GM12864 (cell line): ENCODE results near the gene TBCB.

Experiments used
- DNase-seq: peaks from one replicate; pipeline ENCODE4 v3.0.0-alpha.2; 2011; ENCODE audit warnings: low read depth
- H3K4me3 ChIP-seq: 2 replicates; pipeline ENCODE4 v1.5.1; 2011; ENCODE audit warnings: mild to moderate bottlenecking, low read depth, low read length, control low read depth
- TF ChIP-seq, protein P1 (sequence below): IDR thresholded peaks from 2 replicates; pipeline ENCODE4 v1.5.1; 2011; ENCODE audit warnings: low read depth, mild to moderate bottlenecking, moderate library complexity, low read length, control low read depth, inconsistent platforms; ENCODE audit errors: missing control alignments

The TBCB gene

DNA sequence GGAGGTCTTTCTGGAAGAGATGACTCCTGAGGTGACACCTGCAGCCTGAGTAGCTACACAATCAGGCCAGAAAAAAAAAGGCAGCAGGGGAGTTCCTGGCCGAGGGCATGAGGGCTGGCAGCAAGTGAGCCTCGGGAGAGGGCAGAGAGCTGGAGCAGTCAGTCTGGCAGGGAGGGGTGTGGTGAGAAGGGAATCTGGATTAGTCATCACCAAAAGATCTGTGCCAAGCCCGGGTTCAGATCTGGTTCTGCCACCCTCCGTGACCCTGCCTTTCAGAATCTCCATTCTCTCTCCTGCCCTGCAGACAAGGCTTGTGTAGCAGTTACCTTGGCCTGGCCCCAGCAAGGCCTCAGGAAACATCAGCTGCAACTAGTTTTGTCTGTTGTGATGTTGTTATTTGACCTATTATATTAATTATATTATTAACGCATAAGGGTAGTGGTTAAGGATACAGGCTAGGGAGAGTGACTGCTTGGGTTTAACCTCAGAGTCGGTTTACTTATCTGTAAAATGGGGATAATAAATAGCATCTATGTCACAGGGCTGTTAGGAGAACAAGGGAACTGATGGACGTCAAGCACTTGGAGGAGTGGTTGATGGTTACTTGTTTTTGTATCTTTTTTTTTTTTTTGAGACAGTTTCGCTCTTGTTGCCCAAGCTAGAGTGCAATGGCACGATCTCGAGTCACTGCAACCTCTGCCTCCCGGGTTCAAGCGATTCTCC lies 21.9 kb downstream of the TBCB start:
- TF ChIP-seq, protein P1, sequence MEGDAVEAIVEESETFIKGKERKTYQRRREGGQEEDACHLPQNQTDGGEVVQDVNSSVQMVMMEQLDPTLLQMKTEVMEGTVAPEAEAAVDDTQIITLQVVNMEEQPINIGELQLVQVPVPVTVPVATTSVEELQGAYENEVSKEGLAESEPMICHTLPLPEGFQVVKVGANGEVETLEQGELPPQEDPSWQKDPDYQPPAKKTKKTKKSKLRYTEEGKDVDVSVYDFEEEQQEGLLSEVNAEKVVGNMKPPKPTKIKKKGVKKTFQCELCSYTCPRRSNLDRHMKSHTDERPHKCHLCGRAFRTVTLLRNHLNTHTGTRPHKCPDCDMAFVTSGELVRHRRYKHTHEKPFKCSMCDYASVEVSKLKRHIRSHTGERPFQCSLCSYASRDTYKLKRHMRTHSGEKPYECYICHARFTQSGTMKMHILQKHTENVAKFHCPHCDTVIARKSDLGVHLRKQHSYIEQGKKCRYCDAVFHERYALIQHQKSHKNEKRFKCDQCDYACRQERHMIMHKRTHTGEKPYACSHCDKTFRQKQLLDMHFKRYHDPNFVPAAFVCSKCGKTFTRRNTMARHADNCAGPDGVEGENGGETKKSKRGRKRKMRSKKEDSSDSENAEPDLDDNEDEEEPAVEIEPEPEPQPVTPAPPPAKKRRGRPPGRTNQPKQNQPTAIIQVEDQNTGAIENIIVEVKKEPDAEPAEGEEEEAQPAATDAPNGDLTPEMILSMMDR: no peak
- DNase-seq: no peak
- no peak overlapping the region for H3K4me3 ChIP-seq

DNA sequence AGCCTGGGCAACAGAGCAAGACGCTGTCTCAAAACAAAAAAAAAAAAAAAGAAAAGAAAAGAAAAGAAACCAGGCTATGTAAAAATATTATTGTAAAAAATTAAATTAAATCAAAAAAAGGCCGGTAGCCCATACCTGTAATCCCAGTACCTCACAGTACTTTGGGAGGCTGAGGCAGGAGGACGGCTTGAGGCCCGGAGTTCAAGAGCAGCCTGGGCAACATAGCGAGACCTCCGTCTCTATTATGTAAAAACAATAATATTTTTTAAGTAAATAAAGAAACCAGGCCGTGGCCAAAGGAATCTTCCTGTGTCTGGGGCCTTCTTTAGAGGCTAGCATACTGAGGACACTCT lies 23.8 kb downstream of the TBCB start:
- TF ChIP-seq, protein P1: no peak

DNA sequence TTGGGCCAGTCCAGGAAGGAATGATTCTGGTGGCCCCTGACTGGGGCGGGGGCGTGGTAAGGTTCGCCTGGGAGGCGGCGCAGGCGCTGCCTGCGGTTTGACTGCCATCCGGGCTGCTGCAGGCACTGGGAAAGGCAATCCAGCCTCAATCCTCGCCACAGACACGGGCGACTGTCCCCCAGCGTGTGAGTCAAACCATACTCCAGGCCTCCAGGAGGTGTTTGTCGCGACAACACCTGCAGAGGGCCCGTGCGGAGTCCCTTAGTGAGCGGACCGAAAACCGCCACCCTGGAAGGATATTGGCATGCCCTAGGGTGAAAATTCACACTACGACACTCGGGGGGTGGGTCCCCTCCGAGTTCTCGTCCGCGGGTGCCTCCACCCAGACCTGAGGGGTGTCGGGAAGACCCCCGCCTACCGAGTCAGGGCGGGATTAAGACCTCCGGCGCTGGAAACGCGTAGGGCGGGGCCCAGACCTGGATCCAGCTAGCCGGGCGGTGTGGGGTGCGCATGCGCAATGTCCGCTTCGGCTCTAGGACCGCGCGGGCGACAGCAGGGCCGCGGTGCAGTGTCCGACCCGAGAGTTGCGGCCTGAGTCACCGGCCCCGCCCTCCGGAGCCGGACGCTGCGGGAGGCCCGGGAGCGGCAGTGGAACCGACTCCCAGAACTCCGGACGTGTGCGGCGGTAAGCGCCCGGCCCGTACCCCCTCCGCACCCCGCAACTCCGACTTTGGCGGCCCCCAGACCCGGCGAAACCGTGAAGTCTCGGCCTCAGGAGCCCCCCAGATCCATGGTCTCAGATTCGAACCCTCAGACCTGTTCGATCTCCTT lies 24.4 kb downstream of the TBCB start, which contains the start of gene CAPNS1:
CAPNS1 (plus strand) TSS at position 594 of the 831 bp plus-strand sequence. CDS start 946 bp downstream, outside the sequence.
- H3K4me3 ChIP-seq: peak within 1 kb of the TSS; percentile 87

More for the DNA sequence above, 23.8 kb downstream of the TBCB start:
- DNase-seq: no peak
- peak overlapping the region; percentile 87 for H3K4me3 ChIP-seq

DNA sequence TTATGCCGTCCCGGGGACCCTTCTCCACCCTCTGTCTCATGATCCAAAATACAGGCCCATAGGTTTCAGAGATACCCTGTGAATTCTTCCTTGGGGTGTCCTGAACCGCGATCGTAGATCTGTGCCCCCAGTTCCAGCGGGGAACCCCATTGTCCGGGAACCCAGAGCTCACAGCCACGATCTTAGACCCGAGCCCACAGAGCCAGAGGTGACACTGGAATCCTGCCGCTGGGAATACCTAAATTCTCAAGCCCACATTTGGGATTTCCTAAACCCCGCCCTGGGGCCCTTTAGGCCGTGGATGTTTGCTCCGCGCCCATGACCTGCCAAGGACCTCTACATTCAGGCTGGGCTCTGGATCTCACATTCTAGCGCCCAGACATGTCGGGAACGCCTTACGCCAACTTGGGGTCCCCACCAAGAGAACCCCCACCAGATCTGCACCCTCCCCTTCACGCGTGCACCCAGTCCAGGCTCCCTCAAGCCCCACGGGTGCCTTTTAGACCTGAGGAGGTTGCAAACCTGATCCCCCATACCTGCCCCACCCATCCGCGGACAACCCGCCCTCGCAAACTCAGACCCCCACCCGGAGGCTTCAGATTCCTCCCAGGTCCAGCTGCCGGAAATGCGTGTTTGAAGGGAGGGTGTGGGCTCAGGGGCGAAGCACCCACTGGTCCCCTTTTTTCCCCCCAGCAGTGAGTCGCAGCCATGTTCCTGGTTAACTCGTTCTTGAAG lies 25.2 kb downstream of the TBCB start:
- TF ChIP-seq, protein P1: no peak
- peak overlapping the region; percentile 87 for H3K4me3 ChIP-seq
- DNase-seq: no peak

More for the DNA sequence above, 24.4 kb downstream of the TBCB start, which contains the start of gene CAPNS1:
- TF ChIP-seq, protein P1: peak; percentile 40
- peak; percentile 84 for DNase-seq

DNA sequence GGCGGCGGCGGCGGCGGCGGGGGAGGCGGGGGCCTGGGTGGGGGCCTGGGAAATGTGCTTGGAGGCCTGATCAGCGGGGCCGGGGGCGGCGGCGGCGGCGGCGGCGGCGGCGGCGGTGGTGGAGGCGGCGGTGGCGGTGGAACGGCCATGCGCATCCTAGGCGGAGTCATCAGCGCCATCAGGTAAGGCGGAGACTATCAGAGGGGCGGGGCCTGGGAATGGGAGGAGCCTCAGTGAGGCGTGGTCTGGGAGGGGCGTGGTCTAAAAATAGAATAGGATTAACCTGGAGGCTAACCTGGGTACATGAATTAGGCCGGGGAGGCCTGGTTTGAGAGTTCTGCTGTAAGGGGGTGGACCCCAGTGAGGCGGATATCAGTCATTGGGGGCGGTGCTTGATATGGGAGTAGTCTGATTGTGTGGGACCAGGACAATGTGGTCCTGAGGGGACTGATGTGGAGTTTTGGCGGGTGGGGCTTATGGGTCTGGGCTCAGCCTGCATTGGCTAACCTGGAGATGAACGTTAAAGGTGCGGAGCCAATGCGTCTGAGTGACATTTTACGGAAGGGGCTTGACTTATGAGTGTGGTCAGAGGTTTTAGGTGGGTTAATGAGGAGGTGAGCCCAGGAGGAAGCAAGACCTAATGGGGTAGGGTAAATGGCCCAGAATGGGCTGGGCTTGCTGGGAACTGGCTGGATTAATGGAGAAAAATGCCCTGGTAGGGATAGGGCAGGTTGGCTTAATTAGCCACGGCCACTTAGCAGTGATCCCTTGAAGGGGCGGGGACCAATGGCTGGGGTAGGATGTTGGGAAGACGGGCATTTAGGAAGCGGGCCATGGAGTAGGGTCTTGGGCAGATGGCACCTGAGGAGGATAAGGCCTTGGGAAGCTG lies 26.0 kb downstream of the TBCB start:
- DNase-seq: peak; percentile 59
- peak overlapping the region; percentile 87 for H3K4me3 ChIP-seq
- TF ChIP-seq, protein P1: no peak

DNA sequence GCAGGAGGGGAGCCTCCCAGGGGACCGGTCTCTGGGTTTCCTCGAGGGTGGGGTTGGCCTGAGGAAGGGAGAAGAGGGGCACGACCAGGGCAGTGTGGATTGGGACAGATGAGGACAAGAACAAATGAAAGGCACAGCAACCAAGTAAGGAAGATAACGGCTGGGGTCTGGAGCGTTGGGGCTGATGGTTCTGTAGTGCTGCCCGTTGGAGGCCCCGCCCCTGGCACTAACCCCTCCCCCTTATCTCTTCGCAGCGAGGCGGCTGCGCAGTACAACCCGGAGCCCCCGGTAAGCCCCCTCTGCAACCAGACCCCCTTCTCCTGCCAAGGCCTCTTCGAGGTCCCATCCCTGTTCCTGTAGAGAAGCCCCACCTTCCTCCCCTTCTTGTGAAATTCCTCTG lies 26.8 kb downstream of the TBCB start:
- no peak overlapping the region for H3K4me3 ChIP-seq
- no peak for DNase-seq
- TF ChIP-seq, protein P1: no peak
